ENCODE data around the gene GRM8.

The GRM8 gene

DNA sequence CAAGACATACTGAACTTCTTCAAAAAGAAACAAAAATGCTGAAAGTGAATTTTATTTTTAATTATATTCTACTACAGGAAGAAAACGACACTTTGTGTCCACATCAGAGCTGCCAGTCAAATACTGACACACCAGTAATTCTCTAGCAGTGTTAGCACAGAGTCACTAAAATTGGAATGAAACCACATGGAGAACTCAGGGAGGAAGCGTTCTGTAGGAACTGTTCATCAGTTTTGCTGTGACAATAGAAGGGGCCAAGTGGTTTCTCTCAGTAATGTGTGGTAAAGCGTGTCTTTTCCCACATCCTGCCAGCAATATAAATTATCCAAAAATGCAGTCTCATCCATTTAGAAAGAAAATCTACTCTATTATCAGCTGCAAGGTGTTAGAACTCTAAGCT lies 683.3 kb downstream of the GRM8 start:
- no peak for TF ChIP-seq SP7 (tag by site-specific recombination; IDR thresholded peaks at IDR 0.05)
- no peak for TF ChIP-seq YY1 (tag by site-specific recombination; IDR thresholded peaks at IDR 0.05)
- TF ChIP-seq ZNF311 (tag by site-specific recombination; IDR thresholded peaks at IDR 0.05; ENCODE audit: borderline replicate concordance) = no peak
- TF ChIP-seq ZNF366 (tag by site-specific recombination; conservative IDR thresholded peaks at IDR 0.05) = no peak
- no peak for TF ChIP-seq ZNF174 (tag by site-specific recombination; IDR thresholded peaks at IDR 0.05)
- TF ChIP-seq TCF7L2 (IDR thresholded peaks at IDR 0.05; ENCODE audit: borderline replicate concordance, low read depth, low read length) = no peak
- no peak for TF ChIP-seq FEZF1 (tag by site-specific recombination; IDR thresholded peaks at IDR 0.05)
- TF ChIP-seq ZNF10 (tag by site-specific recombination; IDR thresholded peaks at IDR 0.05) = no peak
- TF ChIP-seq ZNF510 (tag by site-specific recombination; IDR thresholded peaks at IDR 0.05; ENCODE audit: insufficient replicate concordance) = no peak
- TF ChIP-seq ZNF701 (tag by site-specific recombination; IDR thresholded peaks at IDR 0.05) = no peak
- TF ChIP-seq, protein P1, sequence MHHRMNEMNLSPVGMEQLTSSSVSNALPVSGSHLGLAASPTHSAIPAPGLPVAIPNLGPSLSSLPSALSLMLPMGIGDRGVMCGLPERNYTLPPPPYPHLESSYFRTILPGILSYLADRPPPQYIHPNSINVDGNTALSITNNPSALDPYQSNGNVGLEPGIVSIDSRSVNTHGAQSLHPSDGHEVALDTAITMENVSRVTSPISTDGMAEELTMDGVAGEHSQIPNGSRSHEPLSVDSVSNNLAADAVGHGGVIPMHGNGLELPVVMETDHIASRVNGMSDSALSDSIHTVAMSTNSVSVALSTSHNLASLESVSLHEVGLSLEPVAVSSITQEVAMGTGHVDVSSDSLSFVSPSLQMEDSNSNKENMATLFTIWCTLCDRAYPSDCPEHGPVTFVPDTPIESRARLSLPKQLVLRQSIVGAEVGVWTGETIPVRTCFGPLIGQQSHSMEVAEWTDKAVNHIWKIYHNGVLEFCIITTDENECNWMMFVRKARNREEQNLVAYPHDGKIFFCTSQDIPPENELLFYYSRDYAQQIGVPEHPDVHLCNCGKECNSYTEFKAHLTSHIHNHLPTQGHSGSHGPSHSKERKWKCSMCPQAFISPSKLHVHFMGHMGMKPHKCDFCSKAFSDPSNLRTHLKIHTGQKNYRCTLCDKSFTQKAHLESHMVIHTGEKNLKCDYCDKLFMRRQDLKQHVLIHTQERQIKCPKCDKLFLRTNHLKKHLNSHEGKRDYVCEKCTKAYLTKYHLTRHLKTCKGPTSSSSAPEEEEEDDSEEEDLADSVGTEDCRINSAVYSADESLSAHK (tag by site-specific recombination; IDR thresholded peaks at IDR 0.05) = no peak
- TF ChIP-seq BCL11A (tag by site-specific recombination; IDR thresholded peaks at IDR 0.05; ENCODE audit: low read depth) = no peak
- TF ChIP-seq, protein P2, sequence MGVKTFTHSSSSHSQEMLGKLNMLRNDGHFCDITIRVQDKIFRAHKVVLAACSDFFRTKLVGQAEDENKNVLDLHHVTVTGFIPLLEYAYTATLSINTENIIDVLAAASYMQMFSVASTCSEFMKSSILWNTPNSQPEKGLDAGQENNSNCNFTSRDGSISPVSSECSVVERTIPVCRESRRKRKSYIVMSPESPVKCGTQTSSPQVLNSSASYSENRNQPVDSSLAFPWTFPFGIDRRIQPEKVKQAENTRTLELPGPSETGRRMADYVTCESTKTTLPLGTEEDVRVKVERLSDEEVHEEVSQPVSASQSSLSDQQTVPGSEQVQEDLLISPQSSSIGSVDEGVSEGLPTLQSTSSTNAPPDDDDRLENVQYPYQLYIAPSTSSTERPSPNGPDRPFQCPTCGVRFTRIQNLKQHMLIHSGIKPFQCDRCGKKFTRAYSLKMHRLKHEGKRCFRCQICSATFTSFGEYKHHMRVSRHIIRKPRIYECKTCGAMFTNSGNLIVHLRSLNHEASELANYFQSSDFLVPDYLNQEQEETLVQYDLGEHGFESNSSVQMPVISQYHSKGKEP (tag by site-specific recombination; IDR thresholded peaks at IDR 0.05) = no peak
- TF ChIP-seq ZNF132 (tag by site-specific recombination; IDR thresholded peaks at IDR 0.05; ENCODE audit: borderline replicate concordance) = no peak
- TF ChIP-seq SALL2 (tag by site-specific recombination; IDR thresholded peaks at IDR 0.05; ENCODE audit: borderline replicate concordance) = no peak
- Histone ChIP-seq H3K9me3 (ENCODE audit: control insufficient read depth, insufficient read depth, low read depth, low read length) (no peaks in the 10 kb centered on the region), H3K4me1 (ENCODE audit: control insufficient read depth, insufficient read depth, low read length) (no peaks in the 10 kb centered on the region), H3K4me3 (ENCODE audit: low read depth, low read length) (no peak overlapping the region), H3K27ac (ENCODE audit: extremely low read depth, low read depth, low read length) (no peak overlapping the region), H3K36me3 (ENCODE audit: control insufficient read depth in 2 of 2, insufficient read depth in 1 of 2, low read length in 2 of 2) (no peaks in the 10 kb centered on the region)
- ChIA-PET POLR2A (no interaction called here), CTCF (no interaction called here)

DNA sequence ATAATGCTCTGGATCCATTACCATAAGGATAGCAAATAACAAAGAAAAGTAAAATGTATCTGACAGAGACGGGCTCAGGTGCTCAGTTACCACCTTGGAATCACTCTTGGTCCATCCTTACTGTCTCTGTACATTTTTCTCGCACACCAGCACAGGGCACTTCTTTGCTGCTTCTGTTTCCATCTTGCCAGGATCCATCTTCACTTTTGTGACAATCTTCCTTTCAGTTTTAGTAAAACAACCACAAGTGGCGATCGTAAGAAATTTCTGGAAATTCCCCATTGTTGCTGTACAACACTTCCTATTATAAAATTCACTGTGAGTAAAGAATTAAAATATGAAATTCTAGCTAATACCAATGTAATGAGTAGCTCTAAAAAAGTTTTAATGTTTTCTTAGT lies 695.5 kb downstream of the GRM8 start:
- POLR2A ChIA-PET = no interaction called here
- TF ChIP-seq ZFP69B (tag by site-specific recombination; IDR thresholded peaks at IDR 0.05) = no peak
- TF ChIP-seq ZNF560 (tag by site-specific recombination; IDR thresholded peaks at IDR 0.05; ENCODE audit: borderline replicate concordance) = no peak
- no peak for TF ChIP-seq ZBTB1 (tag by site-specific recombination; IDR thresholded peaks at IDR 0.05)
- TF ChIP-seq, protein P3, sequence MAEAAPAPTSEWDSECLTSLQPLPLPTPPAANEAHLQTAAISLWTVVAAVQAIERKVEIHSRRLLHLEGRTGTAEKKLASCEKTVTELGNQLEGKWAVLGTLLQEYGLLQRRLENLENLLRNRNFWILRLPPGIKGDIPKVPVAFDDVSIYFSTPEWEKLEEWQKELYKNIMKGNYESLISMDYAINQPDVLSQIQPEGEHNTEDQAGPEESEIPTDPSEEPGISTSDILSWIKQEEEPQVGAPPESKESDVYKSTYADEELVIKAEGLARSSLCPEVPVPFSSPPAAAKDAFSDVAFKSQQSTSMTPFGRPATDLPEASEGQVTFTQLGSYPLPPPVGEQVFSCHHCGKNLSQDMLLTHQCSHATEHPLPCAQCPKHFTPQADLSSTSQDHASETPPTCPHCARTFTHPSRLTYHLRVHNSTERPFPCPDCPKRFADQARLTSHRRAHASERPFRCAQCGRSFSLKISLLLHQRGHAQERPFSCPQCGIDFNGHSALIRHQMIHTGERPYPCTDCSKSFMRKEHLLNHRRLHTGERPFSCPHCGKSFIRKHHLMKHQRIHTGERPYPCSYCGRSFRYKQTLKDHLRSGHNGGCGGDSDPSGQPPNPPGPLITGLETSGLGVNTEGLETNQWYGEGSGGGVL (tag by site-specific recombination; IDR thresholded peaks at IDR 0.05) = no peak
- TF ChIP-seq ZNF768 (tag by site-specific recombination; IDR thresholded peaks at IDR 0.05) = no peak
- no peak for TF ChIP-seq ZNF366 (tag by site-specific recombination; conservative IDR thresholded peaks at IDR 0.05)
- no peak for TF ChIP-seq GFI1B (tag by site-specific recombination; IDR thresholded peaks at IDR 0.05)
- TF ChIP-seq ZNF629 (tag by site-specific recombination; IDR thresholded peaks at IDR 0.05) = no peak
- TF ChIP-seq RBAK (tag by site-specific recombination; IDR thresholded peaks at IDR 0.05) = no peak
- TF ChIP-seq ZNF621 (tag by site-specific recombination; IDR thresholded peaks at IDR 0.05) = no peak
- no peak for TF ChIP-seq ZNF521 (tag by site-specific recombination; IDR thresholded peaks at IDR 0.05)
- TF ChIP-seq, protein P4, sequence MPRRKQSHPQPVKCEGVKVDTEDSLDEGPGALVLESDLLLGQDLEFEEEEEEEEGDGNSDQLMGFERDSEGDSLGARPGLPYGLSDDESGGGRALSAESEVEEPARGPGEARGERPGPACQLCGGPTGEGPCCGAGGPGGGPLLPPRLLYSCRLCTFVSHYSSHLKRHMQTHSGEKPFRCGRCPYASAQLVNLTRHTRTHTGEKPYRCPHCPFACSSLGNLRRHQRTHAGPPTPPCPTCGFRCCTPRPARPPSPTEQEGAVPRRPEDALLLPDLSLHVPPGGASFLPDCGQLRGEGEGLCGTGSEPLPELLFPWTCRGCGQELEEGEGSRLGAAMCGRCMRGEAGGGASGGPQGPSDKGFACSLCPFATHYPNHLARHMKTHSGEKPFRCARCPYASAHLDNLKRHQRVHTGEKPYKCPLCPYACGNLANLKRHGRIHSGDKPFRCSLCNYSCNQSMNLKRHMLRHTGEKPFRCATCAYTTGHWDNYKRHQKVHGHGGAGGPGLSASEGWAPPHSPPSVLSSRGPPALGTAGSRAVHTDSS (tag by site-specific recombination; IDR thresholded peaks at IDR 0.05) = no peak
- no peaks in the 10 kb centered on the region for H3K4me1 ChIP-seq (ENCODE audit: control insufficient read depth, insufficient read depth, low read length)
- H3K36me3 ChIP-seq (ENCODE audit: control insufficient read depth in 2 of 2, insufficient read depth in 1 of 2, low read length in 2 of 2) = no peaks in the 10 kb centered on the region
- CTCF ChIA-PET = interaction anchor here (0.6 kb wide), 1 partner anchor 111 kb away, joined by 5 read pairs; no protein-coding TSS in a partner anchor
- H3K4me3 ChIP-seq (ENCODE audit: low read depth, low read length) = no peak overlapping the region
- no peaks in the 10 kb centered on the region for H3K9me3 ChIP-seq (ENCODE audit: control insufficient read depth, insufficient read depth, low read depth, low read length)
- no peak overlapping the region for H3K27ac ChIP-seq (ENCODE audit: extremely low read depth, low read depth, low read length)
